ENCODE measurements around the gene MYOD1.

GRCh38 chr11:17687946-17688670 lies 31.3 kb upstream of the MYOD1 start:
- TF ChIP-seq POLR2AphosphoS5 (IDR thresholded peaks at IDR 0.05; ENCODE audit: low read depth, low read length) = no peak
- no peak for TF ChIP-seq POLR2A (IDR thresholded peaks at IDR 0.05; ENCODE audit: low read depth, low read length)
- TF ChIP-seq TAF1 (IDR thresholded peaks at IDR 0.05; ENCODE audit: low read depth, low read length) = no peak
- no peak for TF ChIP-seq PAX5 (IDR thresholded peaks at IDR 0.05; ENCODE audit: insufficient read depth, low read length, severe bottlenecking)
